ENCODE measurements around the gene FOXA2. TPM values are rescaled to one million over a fixed set of nuclear protein-coding genes. Genes with fewer than 3 reads are reported as not detected.

FOXA2 gene
- total and polyA plus RNA-seq, 2 of the 13 experiments (the other 11 are each of a cell fraction or from before 2014, with no cell fraction given) = 8.8 to 12.2 TPM

- TF ChIP-seq HIC2 (CRISPR knock-in tag; IDR thresholded peaks at IDR 0.05; ENCODE audit: low read depth) (peak; percentile 51; the same call in 1 of the 2 replicates), HMGXB3 (CRISPR knock-in tag; IDR thresholded peaks at IDR 0.05; ENCODE audit: borderline replicate concordance) (no peak), ZNF430 (CRISPR knock-in tag; IDR thresholded peaks at IDR 0.05) (0 out of 2 replicates have a peak, but pooled peaks have one; percentile 32), ZNF354B (CRISPR knock-in tag; IDR thresholded peaks at IDR 0.05) (0 out of 2 replicates have a peak, but pooled peaks have one; percentile 42), PRPF4 (IDR thresholded peaks at IDR 0.05; ENCODE audit: low read depth, low read length, poor library complexity, severe bottlenecking) (peak; percentile 95), IRF1 (CRISPR knock-in tag; IDR thresholded peaks at IDR 0.05; ENCODE audit: low read depth) (no peak), KDM1A (CRISPR knock-in tag; IDR thresholded peaks at IDR 0.05) (0 out of 2 replicates have a peak, but pooled peaks have one; percentile 44), BRF2 (CRISPR knock-in tag; IDR thresholded peaks at IDR 0.05) (peak; percentile 73; the same call in 1 of the 2 replicates), SMYD3 (CRISPR knock-in tag; IDR thresholded peaks at IDR 0.05) (peak; percentile 80; the same call in 1 of the 2 replicates), NBN (conservative IDR thresholded peaks at IDR 0.05) (no peak), MIER3 (CRISPR knock-in tag; IDR thresholded peaks at IDR 0.05; ENCODE audit: borderline replicate concordance) (no peak), RARA (CRISPR knock-in tag; IDR thresholded peaks at IDR 0.05) (no peak), HDAC1 (CRISPR knock-in tag; IDR thresholded peaks at IDR 0.05) (peak; percentile 63), FUBP1 (CRISPR knock-in tag; IDR thresholded peaks at IDR 0.05; ENCODE audit: borderline replicate concordance) (no peak), NFKBIZ (CRISPR knock-in tag; IDR thresholded peaks at IDR 0.05) (0 out of 2 replicates have a peak, but pooled peaks have one; percentile 29), KLF12 (CRISPR knock-in tag; IDR thresholded peaks at IDR 0.05; ENCODE audit: borderline replicate concordance) (0 out of 2 replicates have a peak, but pooled peaks have one; percentile 60), ZNF101 (CRISPR knock-in tag; IDR thresholded peaks at IDR 0.05; ENCODE audit: borderline replicate concordance, low read depth) (no peak), RBFOX2 (IDR thresholded peaks at IDR 0.05; ENCODE audit: low read depth, low read length) (peak; percentile 2)
Observed at GRCh38 chr20:22579711-22580697, 4.4 kb downstream of the FOXA2 start (continued).
